GM18520 (cell line): ENCODE measurements around the gene NUDCD3.

Source experiments
- ATAC-seq: cut with Tn5 transposase; IDR thresholded peaks from one replicate; pipeline ENCODE4 v1.9.1; 2021; ENCODE audit not compliant: unreplicated experiment

NUDCD3 gene

DNA sequence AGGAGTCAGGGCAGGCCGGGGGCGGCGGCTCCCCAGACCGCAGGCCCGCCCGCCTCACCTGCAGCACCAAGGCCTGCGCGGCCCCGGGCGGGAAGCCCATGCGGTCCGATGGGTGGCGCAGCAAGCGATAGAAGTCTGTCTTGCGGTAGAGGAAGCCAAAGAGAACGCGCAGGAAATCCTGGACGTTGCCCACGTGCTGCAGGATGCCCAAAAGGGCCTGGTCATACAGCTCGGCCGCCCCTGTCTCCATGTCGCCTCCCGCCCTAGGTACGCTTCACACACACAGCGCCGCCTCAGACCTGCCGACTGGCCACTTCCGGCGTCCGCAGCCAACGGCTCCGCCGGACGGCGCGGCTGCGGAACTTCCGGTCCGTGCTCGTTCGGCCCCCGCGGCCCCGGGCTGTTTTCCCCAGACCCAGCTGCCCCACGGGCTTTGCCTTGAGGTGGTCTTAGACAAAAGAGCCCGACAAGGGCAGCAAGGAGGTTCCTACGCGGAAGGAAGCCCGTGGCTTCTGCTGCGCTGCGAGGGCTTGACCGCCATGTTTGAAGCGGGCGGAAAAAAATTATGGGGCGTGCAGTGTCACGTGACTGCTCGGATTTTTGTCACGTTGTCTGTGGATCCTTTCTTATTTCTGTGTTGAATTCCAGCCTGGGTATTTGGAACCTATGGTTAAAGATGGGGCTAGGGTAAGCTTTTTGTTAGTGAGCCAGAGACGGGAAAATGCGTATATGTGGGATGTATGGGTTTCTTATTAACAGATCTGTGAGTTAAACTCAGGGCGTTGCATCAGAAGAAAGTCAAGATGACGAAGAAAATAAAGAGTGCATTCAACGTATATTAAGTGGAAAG is at the start of gene NUDCD3:
Gene NUDCD3, minus strand, starts transcription at position 308 of the 850 bp plus-strand sequence. Its CDS starts 58 bp downstream, at position 250.
- ATAC-seq: peak; percentile 83

DNA sequence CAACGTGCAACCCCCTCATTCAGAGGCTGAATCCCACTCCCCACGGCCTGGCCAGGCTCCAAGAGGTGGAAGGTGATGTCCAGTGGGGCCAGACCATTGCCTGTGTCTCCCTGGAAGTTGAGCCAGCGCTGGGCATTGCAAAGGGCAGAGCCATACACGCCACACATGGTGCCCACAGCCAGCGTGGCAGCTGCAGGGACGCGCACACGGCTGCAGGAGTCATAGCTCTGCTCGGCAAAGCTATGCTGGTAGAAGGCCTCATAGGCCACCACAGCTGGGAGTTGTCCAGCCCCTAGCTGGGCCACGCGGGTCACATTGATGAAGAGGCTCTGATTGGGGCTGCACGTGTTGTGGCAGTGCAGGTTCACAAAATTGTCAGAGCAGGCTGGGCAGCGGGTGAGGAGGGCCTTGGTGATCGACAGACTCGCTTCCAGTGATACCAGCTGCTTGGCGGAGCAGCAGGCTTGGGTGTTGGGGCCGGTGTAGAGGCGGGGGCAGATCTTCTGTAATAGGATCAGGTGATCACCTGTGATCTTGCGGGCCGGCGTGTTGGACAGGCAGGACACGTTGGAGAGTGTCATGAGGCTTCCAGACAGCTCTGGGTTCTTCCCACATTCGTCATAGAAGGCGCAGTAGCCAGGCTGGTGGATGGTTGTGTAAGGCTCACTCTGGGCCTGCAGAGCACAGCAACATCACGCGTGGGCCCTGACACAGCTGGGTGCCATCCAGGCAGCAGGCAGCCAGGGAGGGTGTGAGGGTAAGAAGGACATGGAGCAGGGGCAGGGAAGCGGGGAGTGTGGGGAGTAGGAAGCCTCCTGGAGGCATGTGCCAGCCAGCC is 49.4 kb upstream of the NUDCD3 start:
- ATAC-seq: no peak

DNA sequence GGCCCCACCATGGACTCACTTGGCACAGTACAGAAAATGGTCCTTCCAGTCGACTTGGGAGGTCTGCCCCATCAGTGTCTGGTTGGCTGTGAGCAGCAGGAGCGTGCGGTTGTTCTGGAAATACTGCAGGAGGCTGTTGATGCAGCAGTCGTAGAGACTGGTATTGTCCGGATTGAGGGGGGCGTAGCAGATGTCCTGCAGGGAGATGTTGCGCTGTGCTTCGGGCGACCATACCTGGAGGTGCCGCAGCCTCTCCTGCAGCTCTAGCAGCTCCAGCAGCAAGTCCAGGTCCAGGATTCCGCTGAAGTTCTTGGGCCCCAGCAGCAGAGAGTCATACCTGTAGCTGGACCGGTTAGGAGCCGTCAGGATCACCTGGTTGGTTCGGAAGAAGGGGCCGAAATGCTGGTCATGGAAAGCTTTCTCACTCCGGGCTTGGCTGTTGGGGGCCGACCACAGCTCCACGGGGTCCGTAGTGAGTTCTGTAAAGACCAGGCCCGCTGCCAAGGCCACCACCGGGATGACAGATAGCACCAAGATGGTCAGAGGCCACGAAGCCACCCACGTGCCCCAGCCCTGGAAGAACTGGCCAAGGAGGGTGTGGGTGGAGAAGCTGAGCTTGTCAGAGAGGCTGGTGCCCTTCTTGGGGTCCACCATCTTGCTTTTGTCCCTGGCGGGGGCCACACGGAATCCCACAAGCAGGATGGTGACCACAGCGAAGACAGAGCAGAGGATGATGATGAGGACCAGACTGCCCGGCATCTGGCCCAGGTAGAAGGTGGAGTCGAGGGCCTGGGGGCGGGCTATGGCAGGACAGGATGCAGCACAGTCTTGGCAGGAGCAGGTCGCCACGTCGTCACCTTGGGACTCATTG is 48.6 kb upstream of the NUDCD3 start:
- no peak for ATAC-seq

DNA sequence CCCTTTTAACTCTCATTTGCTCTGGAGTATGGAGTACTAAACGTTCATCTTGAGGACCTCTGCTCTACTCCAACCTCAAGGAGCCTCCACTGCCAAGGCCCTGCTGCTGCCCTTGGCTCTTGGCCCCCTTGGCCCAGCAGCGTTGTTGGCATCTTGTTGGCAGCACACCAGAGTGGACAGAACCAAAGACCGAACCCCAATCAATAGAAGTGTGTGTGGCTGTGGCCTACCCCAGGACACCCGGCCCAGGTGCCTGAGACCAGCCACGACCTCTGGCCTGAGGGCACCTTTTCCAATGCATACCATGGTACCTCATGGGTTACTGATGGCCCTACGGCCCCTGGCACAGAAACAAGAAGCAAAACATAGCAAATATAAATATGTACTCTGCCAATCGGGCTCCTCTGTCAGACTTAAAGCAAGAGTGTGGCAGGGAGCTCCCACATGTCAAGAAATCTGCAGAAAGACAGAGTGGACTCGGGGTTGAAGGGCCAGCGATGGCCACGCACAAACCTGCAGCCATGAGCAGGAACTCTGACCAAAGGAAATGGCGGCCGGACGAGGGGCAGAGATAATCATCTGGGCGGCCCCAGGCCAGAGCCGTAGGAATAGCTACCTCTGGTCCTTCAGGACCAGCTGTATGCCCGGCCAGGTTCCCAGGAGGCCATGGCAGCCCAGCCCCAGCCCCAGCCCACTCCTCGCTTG is 47.8 kb upstream of the NUDCD3 start:
- no peak for ATAC-seq

DNA sequence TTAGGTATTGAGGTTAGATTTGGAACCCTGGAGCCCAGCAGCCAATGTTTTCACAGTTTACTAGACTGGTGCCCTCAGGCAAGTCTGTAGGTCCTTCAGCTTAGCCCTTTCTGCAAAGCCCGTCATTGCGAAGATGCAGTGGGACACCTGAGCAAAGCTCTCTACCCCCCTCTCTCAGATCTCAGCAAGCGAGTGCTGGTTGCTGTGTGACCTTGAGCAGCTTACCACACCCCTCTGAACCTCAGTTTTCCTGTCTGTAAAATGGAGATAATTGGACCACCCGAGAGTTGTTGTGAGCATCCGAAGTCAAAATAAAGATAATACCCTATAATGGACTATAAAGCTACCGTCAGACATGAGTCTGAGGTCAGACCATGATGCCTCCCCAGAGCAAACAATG is 47.0 kb upstream of the NUDCD3 start:
- ATAC-seq: no peak

DNA sequence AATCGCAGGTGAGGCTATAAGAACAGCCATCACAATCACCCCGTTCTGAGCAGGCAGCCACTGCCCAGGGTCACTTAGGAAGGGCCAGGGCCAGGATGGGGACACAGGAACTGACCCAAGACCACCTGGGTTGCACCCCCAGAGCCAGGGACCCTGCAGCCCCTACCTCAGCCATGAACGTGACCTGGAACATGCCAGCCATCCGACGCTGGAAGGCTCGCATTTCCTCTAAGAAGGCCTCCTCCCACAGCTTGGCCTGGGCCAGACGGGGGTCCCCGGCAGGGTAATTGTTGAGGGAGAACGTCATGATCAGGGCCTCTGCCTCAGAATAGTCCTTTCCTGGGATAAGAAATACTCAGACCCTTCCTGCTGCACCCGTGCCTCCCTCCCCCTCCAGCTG is 45.6 kb upstream of the NUDCD3 start:
- no peak for ATAC-seq

DNA sequence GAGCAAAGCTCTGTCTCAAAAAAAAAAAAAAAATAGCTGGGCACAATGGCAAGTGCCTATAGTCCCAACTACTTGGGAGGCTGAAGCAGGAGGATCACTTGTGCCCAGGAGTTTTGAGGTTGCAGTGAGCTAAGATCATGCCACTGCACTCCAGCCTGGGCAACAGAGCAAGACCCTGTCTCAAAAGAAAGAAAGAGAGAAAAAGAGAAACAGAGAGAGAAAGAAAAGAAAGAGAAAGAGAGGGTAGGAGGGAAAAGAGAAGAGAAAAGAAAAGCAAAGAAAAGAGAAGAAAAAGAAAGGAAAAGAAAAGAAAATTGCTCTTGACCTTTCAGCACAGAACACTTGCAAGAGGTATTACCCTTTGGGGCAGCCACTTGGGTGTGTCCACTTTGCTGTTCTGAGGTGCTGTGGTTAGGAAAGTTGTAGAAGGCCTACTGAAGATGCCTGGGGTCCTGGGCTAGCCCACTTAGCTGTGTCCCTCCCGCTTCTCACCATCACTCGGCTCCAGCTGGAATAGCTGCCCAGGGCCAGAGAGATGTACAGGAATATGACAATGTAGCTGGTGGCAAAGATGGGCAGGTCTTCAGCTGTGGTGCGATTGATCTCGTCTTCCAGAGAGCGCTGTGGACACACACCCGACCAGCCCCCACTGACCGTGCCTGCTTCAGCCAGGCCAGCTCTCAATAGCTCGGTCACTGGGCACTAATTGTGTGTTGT is 45.0 kb upstream of the NUDCD3 start:
- ATAC-seq: no peak

DNA sequence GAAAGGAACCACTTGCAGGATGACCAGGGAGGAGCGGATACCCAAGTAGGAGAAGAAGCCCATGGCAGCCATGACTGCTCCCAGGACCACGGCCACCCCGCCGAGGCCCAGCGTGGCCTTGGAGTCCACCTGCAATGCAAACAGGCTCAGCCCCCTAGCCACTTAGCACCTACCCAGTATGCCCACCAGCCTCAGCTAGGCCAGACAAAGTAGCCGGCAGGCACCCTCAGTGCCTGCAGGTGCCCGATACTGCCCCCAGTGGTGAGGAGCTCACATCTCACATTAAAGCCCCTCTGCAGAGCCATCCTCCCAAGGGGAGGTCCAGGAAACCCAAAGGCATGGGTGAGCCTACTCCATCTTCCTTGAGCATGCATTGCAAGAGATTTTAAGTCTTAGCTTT is 44.0 kb upstream of the NUDCD3 start:
- no peak for ATAC-seq

DNA sequence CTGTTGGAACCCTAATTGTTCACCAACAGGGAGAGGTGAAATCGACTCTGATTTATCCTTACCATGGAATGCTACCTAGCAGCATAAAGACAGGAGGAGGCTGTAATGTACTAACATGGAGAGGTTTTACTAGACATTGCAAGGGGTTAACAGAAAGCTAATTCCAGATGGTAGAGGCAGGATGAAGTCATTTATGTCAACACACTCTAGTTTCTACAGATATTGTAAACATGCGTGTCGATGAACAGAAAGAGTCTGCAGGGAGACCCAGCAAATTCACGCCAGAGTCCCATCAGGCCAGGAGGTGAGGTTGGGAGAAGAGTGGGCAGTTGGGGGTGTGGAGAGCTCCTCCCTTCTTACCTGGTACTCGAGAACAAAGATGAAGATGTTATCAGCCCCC is 43.6 kb upstream of the NUDCD3 start:
- ATAC-seq: no peak

DNA sequence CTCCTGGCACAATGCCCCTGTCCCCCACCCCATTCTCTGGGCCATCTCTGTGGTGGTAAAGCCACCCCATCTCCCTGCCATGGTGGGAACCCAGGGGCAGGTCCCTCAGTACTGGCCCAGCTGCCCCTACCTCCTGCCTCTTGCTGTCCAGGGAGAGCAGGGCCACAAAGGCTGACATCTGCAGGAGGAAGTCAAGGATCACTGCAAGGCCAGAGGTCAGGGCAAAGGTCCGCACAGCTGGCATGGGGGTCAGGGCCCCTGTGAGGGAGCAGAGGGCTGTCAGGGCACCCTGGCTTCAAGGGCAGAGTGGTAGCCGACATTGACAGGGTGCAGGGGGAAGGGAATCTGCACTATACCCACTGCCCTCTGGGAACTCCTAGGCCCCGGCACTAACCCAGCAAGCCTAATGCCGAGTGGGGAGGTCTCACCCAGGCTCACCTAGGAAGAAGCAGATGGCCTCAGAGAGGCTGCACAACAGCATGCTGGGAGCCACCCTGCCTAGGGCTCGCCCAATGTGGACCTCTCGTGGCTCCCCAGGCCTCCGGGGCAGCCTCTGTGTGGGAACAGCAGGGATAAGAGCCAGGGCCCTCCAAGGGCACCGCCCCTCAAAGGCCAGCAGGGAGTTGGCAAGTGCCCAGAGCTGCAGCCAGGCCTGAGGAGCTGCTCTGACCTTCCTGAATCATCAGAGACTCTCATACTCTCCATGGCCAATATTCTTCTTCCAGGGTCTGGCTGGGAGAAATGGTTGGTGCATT is 43.0 kb upstream of the NUDCD3 start:
- ATAC-seq: no peak

DNA sequence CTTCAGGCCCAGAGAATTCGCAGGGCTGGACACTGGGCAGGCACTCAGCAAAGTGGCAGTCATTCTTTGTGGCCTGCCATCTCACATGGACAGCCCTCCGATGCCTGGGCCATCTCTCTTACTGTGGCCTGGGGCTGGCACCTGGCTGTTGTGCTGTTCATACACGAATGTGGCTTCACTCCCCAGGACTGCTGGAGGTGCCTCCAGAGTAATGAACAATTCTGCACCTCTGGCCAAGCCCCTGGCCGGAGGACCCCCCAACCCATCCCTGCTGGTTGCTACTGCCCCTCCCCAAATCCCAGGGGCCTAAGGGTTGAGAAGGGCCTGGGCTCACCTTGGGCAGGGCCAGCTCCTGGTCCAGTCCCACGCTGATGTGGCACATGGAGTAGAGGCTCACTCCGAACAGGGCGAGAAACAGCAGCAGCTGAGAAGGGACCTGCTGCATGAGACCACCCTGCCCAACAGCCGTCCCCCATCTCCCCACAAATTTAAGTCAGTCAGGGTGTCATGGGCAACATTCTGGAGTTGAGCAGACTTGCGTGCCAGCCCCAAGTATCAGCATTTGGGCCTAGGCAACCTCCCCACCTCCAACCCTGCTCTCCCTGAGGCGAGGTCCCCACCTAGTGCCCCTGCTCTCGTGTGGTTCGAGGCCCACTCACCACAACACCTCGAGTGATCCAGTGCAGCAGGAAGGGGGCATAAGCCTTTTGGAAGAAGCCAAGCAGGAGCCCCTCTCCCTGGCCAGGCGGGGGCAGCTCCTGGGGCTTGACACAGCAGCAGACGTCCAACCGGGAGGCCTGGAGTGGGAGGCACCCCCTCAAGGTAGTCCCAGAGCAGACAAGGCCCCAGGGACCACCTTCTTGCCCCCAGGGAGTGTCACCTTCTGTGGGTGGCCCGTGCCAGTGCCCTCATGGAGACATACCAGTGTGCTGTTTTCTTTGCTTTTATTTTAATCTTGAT is 41.2 kb upstream of the NUDCD3 start:
- no peak for ATAC-seq

DNA sequence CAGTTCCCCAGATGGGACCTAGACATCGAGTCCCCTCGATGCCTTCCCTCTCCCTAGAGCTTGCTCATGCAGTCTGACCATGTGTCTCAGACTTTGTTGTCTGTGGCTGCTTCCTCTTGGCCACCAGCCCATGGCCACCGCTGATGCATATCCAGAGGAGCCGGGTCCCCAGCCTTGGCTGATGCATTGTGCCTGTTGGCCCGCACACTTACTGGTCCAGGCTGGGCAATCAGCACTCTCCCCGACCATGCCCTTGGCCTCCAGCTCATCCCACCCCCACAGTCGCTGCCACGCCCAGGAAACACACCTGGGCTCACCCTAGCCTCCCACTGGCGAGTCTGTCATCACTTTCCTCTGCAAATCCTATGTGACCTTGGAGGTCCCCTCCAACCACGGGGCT is 40.5 kb upstream of the NUDCD3 start:
- ATAC-seq: no peak

DNA sequence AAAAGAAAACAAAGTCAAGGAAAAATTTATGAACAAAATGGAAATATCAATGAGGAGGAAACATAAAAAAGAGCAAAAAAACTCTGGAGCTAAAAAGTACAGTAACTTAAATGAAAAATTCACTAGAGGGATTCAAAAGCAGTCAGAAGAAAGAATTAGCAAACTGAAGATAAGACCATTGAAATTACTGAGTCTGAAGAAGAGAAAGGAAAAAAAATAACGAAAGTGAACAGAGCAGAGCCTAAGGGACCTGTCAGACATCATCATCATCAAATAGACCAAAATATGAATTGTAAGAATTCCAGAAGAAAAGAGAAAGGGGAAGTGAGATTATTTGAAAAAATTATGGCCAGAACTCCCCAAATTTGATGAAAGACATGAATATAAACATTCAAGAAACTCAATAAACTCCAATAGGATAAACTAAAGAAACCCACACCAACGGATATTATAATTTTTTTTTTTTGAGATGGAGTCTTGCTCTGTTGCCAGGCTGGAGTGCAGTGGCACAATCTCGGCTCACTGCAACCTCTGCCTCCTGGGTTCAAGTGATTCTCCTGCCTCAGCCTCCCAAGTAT is 34.4 kb upstream of the NUDCD3 start:
- ATAC-seq: no peak

DNA sequence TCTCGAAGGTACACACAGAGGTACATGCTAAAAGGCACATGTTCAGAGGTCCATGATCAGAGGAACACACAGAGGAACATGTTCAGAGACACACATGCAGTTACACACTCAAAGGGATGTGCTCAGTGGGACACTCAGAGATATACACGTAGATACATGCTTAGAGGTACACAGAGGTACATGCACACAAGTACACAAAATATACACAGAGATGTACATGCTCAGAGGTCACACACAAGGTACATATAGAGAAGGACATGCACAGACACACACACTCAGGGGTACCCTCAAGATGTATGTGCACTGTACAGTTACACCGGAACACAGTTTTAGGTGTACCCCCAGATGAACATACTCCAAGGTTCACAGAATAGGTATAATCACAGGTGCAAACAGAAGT is 31.9 kb upstream of the NUDCD3 start:
- no peak for ATAC-seq

DNA sequence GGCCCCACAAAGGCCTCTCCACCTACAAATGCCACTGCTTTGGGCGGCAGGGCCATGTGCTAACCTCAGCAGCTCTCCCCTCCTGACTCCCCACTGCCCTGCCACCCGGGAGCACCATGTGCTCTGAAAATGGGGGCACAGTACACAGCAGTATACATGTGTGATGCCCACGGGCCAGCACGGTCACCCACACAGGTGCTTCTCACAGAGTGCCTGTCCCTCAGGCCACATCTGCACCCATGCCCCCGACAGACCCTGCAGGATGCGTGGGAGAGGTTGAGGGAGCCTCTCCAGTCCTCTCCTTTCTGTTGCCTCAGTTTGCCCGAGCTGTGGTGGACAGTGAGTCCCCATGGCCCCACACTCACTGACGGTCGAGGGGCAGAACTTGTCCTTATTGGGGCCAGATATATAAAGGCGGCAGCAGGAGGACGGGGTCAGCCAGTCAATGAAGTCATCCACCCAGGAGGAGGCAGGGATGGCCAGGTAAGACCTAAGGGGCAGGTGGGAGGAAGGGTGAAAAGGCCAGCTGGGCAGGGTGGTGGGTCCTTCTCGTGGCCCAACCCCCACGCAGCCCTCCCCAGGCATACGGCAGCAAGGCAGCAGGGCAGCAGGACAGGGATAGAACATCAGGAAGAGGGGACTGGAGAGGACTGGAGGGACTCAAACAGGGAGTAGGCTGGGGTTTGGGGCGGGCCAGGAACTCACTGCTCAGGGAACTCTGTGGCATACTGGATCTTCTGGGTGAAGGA is 31.1 kb upstream of the NUDCD3 start:
- ATAC-seq: no peak

DNA sequence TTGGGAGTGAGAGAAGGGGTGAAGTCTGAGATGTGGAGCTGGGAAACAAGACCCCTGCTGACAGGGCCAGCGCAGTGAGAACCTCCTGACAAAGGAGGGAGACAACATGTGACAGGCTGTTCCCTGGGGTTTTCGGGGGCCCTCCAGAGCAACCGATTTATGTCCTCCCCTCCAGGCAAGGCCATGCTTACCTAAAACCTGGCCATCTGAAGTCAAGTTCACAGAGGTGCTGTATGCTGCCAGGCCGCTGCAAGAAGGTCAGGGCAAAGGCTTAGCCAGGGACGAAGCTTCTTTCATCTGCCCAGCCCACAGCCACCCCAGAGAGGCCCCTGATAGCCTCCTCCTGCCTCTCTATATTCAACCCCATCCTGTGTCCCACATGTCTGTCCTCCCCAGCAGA is 30.1 kb upstream of the NUDCD3 start:
- ATAC-seq: no peak

DNA sequence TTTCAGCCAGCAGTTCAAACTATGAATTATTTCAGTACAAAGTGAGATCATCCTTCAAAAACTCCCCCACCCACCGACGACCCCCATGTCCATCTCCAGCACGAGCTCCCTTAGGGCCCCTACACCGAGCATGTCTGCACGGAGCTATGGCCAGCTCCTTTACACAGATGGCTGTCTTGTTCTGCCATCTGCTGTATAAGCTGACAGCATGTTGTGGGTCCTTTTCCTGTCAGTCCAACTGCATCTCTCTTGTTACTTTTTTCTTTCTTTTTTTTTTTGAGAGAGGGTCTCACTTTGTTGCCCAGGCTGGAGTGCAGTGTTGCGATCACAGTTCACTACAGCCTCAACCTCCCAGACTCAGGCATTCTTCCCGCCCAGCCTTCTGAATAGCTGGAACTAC is 29.1 kb upstream of the NUDCD3 start:
- ATAC-seq: no peak
